Ishikawa (cell line): ENCODE data around the gene TAF11L11.
"Not testable (repeated sequence)": the region's sequence is repeated elsewhere in the genome, so short reads cannot be mapped to it uniquely, and the experiment has no call there.

Source experiments
- CEBPB ChIP-seq: IDR thresholded peaks from 2 replicates; pipeline ENCODE4 v1.6.1; 2012
- CREB1 ChIP-seq: IDR thresholded peaks from 2 replicates; pipeline ENCODE4 v1.6.1; 2012; ENCODE audit warnings: low read depth
- EGR1 ChIP-seq: IDR thresholded peaks from 2 replicates; pipeline ENCODE4 v1.6.1; 2012
- EP300 ChIP-seq: IDR thresholded peaks from 2 replicates; pipeline ENCODE4 v1.6.1; 2012; ENCODE audit warnings: borderline replicate concordance
- FOXM1 ChIP-seq: IDR thresholded peaks from 2 replicates; pipeline ENCODE4 v1.6.1; 2012; ENCODE audit warnings: low read depth, borderline replicate concordance
- MAX ChIP-seq: IDR thresholded peaks from 2 replicates; pipeline ENCODE4 v1.6.1; 2012
- NFIC ChIP-seq: IDR thresholded peaks from 2 replicates; pipeline ENCODE4 v1.6.1; 2012
- RAD21 ChIP-seq: IDR thresholded peaks from 2 replicates; pipeline ENCODE4 v1.6.1; 2012; ENCODE audit warnings: low read depth
- REST ChIP-seq: IDR thresholded peaks from 2 replicates; pipeline ENCODE4 v1.6.1; 2012; ENCODE audit warnings: low read depth, mild to moderate bottlenecking
- TAF1 ChIP-seq: IDR thresholded peaks from 2 replicates; pipeline ENCODE4 v1.6.1; 2012; ENCODE audit warnings: low read depth, mild to moderate bottlenecking
- TCF12 ChIP-seq: IDR thresholded peaks from 2 replicates; pipeline ENCODE4 v1.6.1; 2012; ENCODE audit warnings: low read depth
- YY1 ChIP-seq: IDR thresholded peaks from 2 replicates; pipeline ENCODE4 v1.6.1; 2012; ENCODE audit warnings: low read depth
- ZBTB7A ChIP-seq: IDR thresholded peaks from 2 replicates; pipeline ENCODE4 v1.6.1; 2012; ENCODE audit warnings: low read depth

- not testable (repeated sequence) for TF ChIP-seq TAF1, EGR1, CREB1, NFIC, RAD21, FOXM1, CEBPB, MAX, REST, ZBTB7A, EP300, YY1, TCF12
Measured at GRCh38 chr5:17594255-17594654, 9.7 kb upstream of the TAF11L11 start, which contains the start of gene TAF11L9.
